Heart left ventricle (tissue), 13 donors: ENCODE data around the gene BNIP1.

Experiments used
- POLR2A ChIP-seq, 2 donors: fragments of 450-650 bp; IDR thresholded peaks; one replicate each; pipeline ENCODE4 v1.6.1; 2017; ENCODE audit warnings: antibody characterized with exemption in 2 of 2, mild to moderate bottlenecking in 2 of 2, moderate library complexity in 2 of 2
- TF ChIP-seq, protein P1 (sequence below), 12 donors: fragments of 200-600 bp; sonication (generic) in 4 of 12; IDR thresholded peaks; one replicate each; pipeline versions ENCODE4 v1.5.0 to v1.8.0; 2018 to 2022; ENCODE audit warnings: antibody characterized with exemption in 12 of 12, mild to moderate bottlenecking in 5 of 12
- donor health status: ischemic (EF 13 %, LVEDD 7.1; RV severe dilation, severe dysfunction).
- donor health status: DM: no; HTN: yes; CAD: no.
- donor health status: DM: no; HTN: no; CAD: no.
- donor health status: ischemic (EF 25% LVEDD 6.9; RV normal size, moderate dysfunction).
- donor health status: ischemic (EF 25% LVEDD 5.7; RV mildly dilated, moderate dysfunction).
- donor health status: ischemic (EF 35%, LVEDD 5.7; RV mildly dilated, moderate dysfunction).
- donor health status: nonischemic (EF 11% LVEDD 7.7; RV severe dilation, severe dysfunction).
- donor health status: DM: yes; HTN: yes; CAD: no.
- donor health status: PGD.
- donor health status: ischemic (EF 29% LVEDD 5.4; RV normal size, mild dysfunction).
- donor health status: nonischemic (EF 23%, LVEDD 6.1; RV moderate dilation, normal function).

DNA sequence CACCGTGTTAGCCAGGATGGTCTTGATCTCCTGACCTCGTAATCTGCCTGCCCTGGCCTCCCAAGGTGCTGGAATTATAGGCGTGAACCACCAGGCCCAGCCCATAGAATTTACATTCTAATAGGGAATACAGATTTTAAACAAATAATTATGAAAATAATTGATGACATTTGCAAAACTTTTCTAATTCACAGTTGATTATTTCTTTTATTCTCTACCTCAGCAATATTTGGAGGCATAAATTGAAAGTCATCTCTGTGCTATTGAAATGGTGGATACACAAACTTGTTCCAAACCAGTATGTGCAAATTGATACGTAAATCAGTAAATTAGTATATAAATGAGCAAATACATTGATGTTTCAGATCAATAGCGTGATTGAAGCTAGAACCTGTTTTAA, 8.2 kb downstream of the BNIP1 start:
- TF ChIP-seq, protein P1, sequence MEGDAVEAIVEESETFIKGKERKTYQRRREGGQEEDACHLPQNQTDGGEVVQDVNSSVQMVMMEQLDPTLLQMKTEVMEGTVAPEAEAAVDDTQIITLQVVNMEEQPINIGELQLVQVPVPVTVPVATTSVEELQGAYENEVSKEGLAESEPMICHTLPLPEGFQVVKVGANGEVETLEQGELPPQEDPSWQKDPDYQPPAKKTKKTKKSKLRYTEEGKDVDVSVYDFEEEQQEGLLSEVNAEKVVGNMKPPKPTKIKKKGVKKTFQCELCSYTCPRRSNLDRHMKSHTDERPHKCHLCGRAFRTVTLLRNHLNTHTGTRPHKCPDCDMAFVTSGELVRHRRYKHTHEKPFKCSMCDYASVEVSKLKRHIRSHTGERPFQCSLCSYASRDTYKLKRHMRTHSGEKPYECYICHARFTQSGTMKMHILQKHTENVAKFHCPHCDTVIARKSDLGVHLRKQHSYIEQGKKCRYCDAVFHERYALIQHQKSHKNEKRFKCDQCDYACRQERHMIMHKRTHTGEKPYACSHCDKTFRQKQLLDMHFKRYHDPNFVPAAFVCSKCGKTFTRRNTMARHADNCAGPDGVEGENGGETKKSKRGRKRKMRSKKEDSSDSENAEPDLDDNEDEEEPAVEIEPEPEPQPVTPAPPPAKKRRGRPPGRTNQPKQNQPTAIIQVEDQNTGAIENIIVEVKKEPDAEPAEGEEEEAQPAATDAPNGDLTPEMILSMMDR (IDR thresholded peaks at IDR 0.05): no peak
- TF ChIP-seq POLR2A (IDR thresholded peaks at IDR 0.05): no peak
